Measurements from ENCODE around the gene RGS7BP.

DNA sequence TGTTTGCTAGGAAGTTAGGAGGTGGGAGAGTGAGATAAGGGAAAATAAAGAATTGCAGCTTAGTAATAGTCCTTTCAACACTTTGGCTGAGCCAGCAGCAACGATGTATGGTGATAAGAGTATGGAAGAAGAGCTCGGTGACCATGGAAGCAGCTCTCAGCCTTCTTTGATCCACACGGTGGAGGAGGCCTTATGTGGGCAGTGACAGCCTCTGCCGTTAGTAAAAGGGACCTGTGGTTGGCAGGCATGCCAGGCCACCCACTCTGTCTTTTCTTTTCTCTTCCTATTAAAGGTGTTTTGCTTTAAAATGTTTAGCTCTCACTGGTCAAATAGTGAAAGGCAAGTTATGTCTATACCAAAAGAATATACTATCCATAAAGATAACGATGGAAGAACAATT lies 7.7 kb downstream of the RGS7BP start:
- TF ChIP-seq, protein P1, sequence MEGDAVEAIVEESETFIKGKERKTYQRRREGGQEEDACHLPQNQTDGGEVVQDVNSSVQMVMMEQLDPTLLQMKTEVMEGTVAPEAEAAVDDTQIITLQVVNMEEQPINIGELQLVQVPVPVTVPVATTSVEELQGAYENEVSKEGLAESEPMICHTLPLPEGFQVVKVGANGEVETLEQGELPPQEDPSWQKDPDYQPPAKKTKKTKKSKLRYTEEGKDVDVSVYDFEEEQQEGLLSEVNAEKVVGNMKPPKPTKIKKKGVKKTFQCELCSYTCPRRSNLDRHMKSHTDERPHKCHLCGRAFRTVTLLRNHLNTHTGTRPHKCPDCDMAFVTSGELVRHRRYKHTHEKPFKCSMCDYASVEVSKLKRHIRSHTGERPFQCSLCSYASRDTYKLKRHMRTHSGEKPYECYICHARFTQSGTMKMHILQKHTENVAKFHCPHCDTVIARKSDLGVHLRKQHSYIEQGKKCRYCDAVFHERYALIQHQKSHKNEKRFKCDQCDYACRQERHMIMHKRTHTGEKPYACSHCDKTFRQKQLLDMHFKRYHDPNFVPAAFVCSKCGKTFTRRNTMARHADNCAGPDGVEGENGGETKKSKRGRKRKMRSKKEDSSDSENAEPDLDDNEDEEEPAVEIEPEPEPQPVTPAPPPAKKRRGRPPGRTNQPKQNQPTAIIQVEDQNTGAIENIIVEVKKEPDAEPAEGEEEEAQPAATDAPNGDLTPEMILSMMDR (IDR thresholded peaks at IDR 0.05), result no peak
- no peak for TF ChIP-seq POLR2A (IDR thresholded peaks at IDR 0.05)
